Measurements from ENCODE around the gene PCDHA10.

The PCDHA10 gene

GRCh38 chr5:140822281-140822629 lies 33.4 kb upstream of the PCDHA10 start:
- no peak for TF ChIP-seq FOXP2 (optimal IDR thresholded peaks at IDR 0.05; ENCODE audit: borderline replicate concordance, extremely low read depth, extremely low read length, insufficient read depth)
- TF ChIP-seq POLR2AphosphoS5 (IDR thresholded peaks at IDR 0.05; ENCODE audit: low read depth, low read length), result no peak
- TF ChIP-seq REST (IDR thresholded peaks at IDR 0.05; ENCODE audit: insufficient read depth in 1 of 2, low read depth in 2 of 2, low read length in 2 of 2), result no peak
- no peak for TF ChIP-seq TAF1 (IDR thresholded peaks at IDR 0.05; ENCODE audit: borderline replicate concordance, insufficient read depth, low read length)
- no peak for TF ChIP-seq SIN3A (IDR thresholded peaks at IDR 0.05; ENCODE audit: borderline replicate concordance, insufficient read depth, low read length)

GRCh38 chr5:140823475-140823874 lies 32.2 kb upstream of the PCDHA10 start:
- no peak for TF ChIP-seq TAF1 (IDR thresholded peaks at IDR 0.05; ENCODE audit: borderline replicate concordance, insufficient read depth, low read length)
- TF ChIP-seq POLR2AphosphoS5 (IDR thresholded peaks at IDR 0.05; ENCODE audit: low read depth, low read length), result no peak
- no peak for TF ChIP-seq FOXP2 (optimal IDR thresholded peaks at IDR 0.05; ENCODE audit: borderline replicate concordance, extremely low read depth, extremely low read length, insufficient read depth)
- TF ChIP-seq REST (IDR thresholded peaks at IDR 0.05; ENCODE audit: insufficient read depth in 1 of 2, low read depth in 2 of 2, low read length in 2 of 2), result no peak
- TF ChIP-seq SIN3A (IDR thresholded peaks at IDR 0.05; ENCODE audit: borderline replicate concordance, insufficient read depth, low read length), result no peak

GRCh38 chr5:140827704-140828361 lies 27.9 kb upstream of the PCDHA10 start, which contains the start of gene PCDHA6:
Gene PCDHA6, plus strand, starts transcription at chr5:140827960. Its CDS starts 132 bp downstream, at chr5:140828092.
- TF ChIP-seq POLR2AphosphoS5 (IDR thresholded peaks at IDR 0.05; ENCODE audit: low read depth, low read length) (no peak), SIN3A (IDR thresholded peaks at IDR 0.05; ENCODE audit: borderline replicate concordance, insufficient read depth, low read length) (no peak), TAF1 (IDR thresholded peaks at IDR 0.05; ENCODE audit: borderline replicate concordance, insufficient read depth, low read length) (no peak), REST (IDR thresholded peaks at IDR 0.05; ENCODE audit: insufficient read depth in 1 of 2, low read depth in 2 of 2, low read length in 2 of 2) (no peak)

GRCh38 chr5:140828362-140828737 lies 27.3 kb upstream of the PCDHA10 start:
- TF ChIP-seq POLR2AphosphoS5 (IDR thresholded peaks at IDR 0.05; ENCODE audit: low read depth, low read length) (no peak), FOXP2 (optimal IDR thresholded peaks at IDR 0.05; ENCODE audit: borderline replicate concordance, extremely low read depth, extremely low read length, insufficient read depth) (no peak), REST (IDR thresholded peaks at IDR 0.05; ENCODE audit: insufficient read depth in 1 of 2, low read depth in 2 of 2, low read length in 2 of 2) (no peak), TAF1 (IDR thresholded peaks at IDR 0.05; ENCODE audit: borderline replicate concordance, insufficient read depth, low read length) (no peak), SIN3A (IDR thresholded peaks at IDR 0.05; ENCODE audit: borderline replicate concordance, insufficient read depth, low read length) (no peak)

- TF ChIP-seq POLR2AphosphoS5 (IDR thresholded peaks at IDR 0.05; ENCODE audit: low read depth, low read length), result no peak
- TF ChIP-seq SIN3A (IDR thresholded peaks at IDR 0.05; ENCODE audit: borderline replicate concordance, insufficient read depth, low read length), result no peak
- no peak for TF ChIP-seq TAF1 (IDR thresholded peaks at IDR 0.05; ENCODE audit: borderline replicate concordance, insufficient read depth, low read length)
- no peak for TF ChIP-seq REST (IDR thresholded peaks at IDR 0.05; ENCODE audit: insufficient read depth in 1 of 2, low read depth in 2 of 2, low read length in 2 of 2)
- TF ChIP-seq FOXP2 (optimal IDR thresholded peaks at IDR 0.05; ENCODE audit: borderline replicate concordance, extremely low read depth, extremely low read length, insufficient read depth), result no peak
These were observed 21.7 kb upstream of the PCDHA10 start, which contains the start of gene PCDHA7 for GRCh38 chr5:140833993-140834392. Gene PCDHA7, plus strand, starts transcription at chr5:140834269. Its CDS starts 115 bp downstream, at chr5:140834384.
